Memory B cell (primary cell): ENCODE results near the gene YARS1.
A peak's percentile ranks its signal among the peaks of the same experiment; 100 is the strongest.

ENCODE experiments used
- ATAC-seq: fragments of 150-1000 bp; cut with Tn5 transposase; 2 replicates; pipeline ENCODE4 v1.10.0; 2021; ENCODE audit warnings: low read depth, mild to moderate bottlenecking, moderate library complexity
- DNase-seq, 2 donors: peaks; one replicate each; pipeline ENCODE4 v3.0.0; 2022; ENCODE audit warnings: low spot score in 2 of 2
- H3K27ac Mint-ChIP-seq: one replicate; pipeline ENCODE4 v1.8.0; 2022; ENCODE audit warnings: mild to moderate bottlenecking, moderate library complexity, mixed read lengths
- H3K27me3 Mint-ChIP-seq: one replicate; pipeline ENCODE4 v1.8.0; 2022; ENCODE audit warnings: mixed read lengths
- H3K36me3 Mint-ChIP-seq: one replicate; pipeline ENCODE4 v1.8.0; 2022; ENCODE audit warnings: mild to moderate bottlenecking, mixed read lengths
- H3K4me1 Mint-ChIP-seq: one replicate; pipeline ENCODE4 v1.8.0; 2022; ENCODE audit warnings: mixed read lengths
- H3K4me3 Mint-ChIP-seq: one replicate; pipeline ENCODE4 v1.8.0; 2022; ENCODE audit warnings: mild to moderate bottlenecking, moderate library complexity, mixed read lengths
- H3K9me3 Mint-ChIP-seq: one replicate; pipeline ENCODE4 v1.8.0; 2022; ENCODE audit warnings: mixed read lengths

Gene YARS1

DNA sequence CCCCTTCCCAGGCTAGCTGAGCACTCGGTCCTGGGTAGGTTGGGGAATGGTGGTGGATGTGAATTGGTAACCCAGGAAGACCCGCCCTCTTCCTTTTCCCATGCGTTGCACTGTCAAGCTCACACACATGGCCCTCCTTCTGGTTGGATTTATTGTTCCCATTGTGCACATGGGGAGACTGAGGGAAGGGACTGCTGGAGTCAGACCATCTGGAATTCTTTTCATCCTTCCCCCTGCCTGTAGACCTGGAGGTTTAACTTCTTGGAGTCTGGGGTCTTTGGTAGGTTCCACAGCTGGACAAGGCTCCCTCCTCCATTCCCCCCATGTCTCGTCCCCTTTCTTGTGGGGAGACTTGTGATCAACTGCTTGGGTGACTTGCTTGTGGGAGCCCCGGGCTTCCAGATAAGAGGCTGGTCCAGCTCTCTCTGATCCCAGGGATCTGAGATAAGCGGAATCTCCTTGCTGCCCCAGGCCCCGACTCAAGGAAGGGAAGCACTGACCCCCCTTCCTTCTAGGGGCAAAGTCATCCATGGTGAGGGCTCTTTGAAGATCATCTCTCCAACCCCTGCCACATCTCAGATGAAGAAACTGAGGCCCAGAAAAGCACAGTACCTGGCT lies 58.9 kb downstream of the YARS1 start:
- H3K27ac Mint-ChIP-seq, result no peak overlapping the region
- H3K36me3 Mint-ChIP-seq, result no peaks in the 10 kb centered on the region
- no peak for ATAC-seq

DNA sequence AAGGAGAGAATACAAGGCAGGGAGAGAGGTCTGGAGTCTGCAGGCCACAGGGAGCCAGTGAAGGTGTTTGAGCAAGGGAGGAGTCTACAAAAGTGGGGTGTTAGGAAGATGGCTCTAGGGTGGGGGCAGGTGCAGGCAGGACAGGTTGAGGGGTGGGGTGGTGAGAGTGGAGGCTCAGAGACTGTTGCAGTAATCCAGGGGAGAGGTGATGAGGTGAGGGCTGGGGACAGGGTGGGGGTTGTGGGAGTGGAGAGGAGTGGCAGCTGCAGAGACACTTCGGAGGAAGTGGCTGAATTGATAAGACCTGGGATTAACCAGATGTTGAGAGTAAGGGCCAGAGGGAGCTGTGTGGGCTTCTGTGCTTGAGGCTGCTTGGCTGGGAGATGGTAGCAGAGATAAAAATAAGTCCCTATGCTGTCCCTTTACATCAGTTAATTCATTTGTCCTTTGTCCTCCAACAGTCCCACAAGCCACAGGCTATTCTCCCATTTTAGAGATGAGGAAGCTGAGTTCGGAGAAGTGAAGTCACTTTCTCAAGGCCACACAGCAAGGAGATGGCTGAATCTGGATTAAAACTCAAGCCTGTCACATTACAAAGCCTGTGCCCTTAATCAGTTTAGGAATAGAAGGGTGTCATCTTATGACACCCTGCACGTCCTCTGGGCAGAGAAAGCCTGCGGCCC lies 59.8 kb downstream of the YARS1 start:
- H3K27ac Mint-ChIP-seq, result no peak overlapping the region
- H3K36me3 Mint-ChIP-seq, result no peaks in the 10 kb centered on the region
- H3K9me3 Mint-ChIP-seq, result no peaks in the 10 kb centered on the region
- no peak for ATAC-seq
- H3K4me3 Mint-ChIP-seq, result no peak overlapping the region
- no peak for DNase-seq
- H3K4me1 Mint-ChIP-seq, result peaks cover 7% of the 10 kb centered on the region
- peaks cover 4% of the 10 kb centered on the region for H3K27me3 Mint-ChIP-seq

More for the DNA sequence above, 58.9 kb downstream of the YARS1 start:
- Mint-ChIP-seq H3K4me3 (no peak overlapping the region), H3K27me3 (peaks cover 4% of the 10 kb centered on the region), H3K4me1 (peaks cover 7% of the 10 kb centered on the region), H3K9me3 (no peaks in the 10 kb centered on the region)
- no peak for DNase-seq

DNA sequence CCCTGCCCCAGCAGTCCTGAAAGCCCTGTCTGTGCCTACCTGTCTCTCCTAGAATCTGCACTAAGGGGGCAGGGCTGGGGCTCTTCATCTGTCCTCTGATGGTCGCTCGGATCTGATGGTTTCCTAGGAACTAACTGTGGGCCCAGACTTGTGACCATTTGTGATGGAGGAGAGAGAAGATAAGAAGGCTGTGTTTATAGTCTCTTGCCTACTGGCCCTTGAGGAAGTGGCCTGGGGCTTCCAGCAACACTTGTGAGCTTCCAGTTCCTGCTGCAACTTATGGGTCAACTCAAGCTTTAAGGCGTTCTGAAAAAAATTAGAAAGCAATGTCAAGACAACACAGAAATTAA lies 61.4 kb downstream of the YARS1 start:
- H3K36me3 Mint-ChIP-seq, result no peaks in the 10 kb centered on the region
- peaks cover 14% of the 10 kb centered on the region for H3K27me3 Mint-ChIP-seq
- H3K27ac Mint-ChIP-seq, result no peak overlapping the region
- H3K4me1 Mint-ChIP-seq, result peaks cover 7% of the 10 kb centered on the region
- ATAC-seq (no peak), DNase-seq (no peak)
- no peaks in the 10 kb centered on the region for H3K9me3 Mint-ChIP-seq
- H3K4me3 Mint-ChIP-seq, result peak overlapping the region; percentile 19

DNA sequence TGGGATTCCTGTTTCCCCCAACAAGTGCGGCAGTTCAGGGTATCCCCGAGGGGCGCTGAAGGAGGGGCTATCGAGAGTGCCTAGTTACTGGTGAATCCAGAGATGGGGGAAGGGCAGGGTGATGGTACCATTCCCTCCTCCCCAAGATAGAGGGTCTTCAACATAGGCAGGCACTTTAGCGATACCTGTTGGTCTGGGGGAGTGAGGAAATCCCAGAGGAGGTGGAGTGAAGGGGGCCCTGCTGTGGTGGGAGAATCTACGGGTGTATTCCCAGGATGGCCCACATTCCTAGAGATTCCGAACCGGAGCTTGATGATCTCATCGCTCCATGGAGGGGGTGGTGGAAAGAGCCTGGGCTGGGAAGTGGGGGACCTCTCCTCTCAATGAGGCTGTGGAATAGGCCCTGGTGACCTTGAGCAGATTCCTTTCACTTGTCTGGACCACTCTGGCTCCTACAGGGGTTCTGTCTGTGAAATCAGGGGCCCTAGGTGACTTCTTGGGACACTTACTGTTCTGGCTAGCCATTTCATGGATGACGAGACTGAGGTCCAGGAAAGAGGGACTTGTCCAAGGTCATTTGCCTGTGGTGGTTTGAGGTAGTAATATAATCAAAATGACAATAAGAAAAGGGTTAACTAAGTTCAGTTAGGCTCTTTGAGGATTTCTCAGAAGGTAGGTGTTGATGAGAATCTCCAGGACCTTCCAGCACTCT lies 61.9 kb downstream of the YARS1 start:
- Mint-ChIP-seq H3K4me1 (peaks cover 7% of the 10 kb centered on the region), H3K27ac (no peak overlapping the region), H3K9me3 (no peaks in the 10 kb centered on the region), H3K27me3 (peaks cover 14% of the 10 kb centered on the region), H3K36me3 (no peaks in the 10 kb centered on the region), H3K4me3 (peak overlapping the region; percentile 19)
- ATAC-seq (no peak), DNase-seq (no peak)

DNA sequence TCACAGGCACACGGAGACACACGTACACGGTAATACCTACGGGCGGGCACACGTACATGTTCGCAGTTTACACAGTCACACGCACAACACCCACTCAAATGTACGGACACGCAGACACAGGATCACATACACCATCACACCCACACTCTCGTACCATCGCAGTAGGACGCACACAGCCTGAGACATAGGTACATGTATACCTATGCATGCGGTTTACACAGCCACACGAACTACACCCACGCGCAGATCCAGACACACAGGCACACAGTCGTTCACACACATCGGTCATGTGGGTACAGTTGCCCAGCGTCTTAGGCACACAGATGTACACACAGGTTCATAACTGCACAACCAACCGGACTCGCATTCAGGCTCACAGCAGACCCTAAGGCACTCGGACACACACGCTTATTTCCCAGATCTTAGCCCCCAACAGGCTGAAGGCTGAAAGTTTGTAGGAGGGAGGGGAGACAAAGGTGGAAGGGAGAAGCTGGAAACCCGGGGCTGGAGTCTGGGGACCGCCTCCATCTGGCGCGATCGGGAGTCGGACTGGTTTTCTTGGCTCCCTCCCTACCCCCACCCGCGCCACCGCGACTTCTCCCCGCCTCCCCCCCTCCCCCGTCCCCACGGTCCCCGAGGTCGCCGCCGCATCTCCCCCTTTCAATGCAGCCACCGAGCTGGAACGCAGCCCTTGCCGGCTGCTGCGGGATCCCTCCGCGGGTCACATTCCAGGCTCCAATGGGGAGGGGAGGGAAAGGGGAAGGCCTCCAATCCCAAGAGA lies 62.7 kb downstream of the YARS1 start:
- no peaks in the 10 kb centered on the region for H3K9me3 Mint-ChIP-seq
- DNase-seq (peak in 1 of 2 donors; percentile 26), ATAC-seq (peak; percentile 59)
- peak overlapping the region; percentile 62 for H3K27ac Mint-ChIP-seq
- peaks cover 7% of the 10 kb centered on the region for H3K4me1 Mint-ChIP-seq
- peak overlapping the region; percentile 81 for H3K4me3 Mint-ChIP-seq
- peaks cover 14% of the 10 kb centered on the region for H3K27me3 Mint-ChIP-seq
- no peaks in the 10 kb centered on the region for H3K36me3 Mint-ChIP-seq

DNA sequence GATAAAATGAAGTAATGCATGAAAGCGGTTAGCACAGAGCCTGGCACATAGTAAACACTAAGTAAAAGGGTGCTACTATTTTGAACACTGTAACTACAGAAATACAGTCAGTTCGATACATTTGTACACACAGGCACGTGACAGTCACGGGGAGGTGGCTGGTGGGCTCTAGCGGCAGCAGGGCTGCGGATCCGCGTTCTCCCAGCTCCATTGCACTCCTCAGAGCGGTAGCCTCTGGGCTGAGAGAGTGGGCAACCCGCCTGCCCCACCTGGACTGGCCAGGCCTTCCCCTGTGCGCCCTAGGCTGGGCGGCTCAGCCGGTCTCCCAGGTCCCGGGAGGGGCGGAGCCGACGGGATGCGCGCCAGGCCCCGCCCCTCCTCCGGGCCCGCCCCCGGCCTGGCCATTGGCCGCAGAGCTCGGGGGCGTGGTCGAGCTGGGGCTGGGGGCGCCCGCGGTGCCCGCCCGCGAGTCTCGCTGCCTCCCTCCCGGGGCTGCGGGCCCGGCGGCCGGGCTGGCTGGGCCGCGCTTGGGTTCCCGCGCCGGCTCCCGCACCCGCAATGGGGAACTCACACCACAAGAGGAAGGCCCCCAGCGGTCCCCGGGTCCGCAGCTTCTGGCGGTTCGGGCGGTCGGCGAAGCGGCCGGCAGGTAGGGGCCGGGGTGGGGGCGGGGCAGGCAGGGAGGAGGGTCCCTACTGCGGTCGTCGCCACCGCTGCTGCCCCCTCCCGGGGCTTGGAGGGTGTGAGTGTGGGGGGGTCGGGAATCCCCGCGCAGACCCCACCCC lies 63.4 kb downstream of the YARS1 start:
- Mint-ChIP-seq H3K4me1 (peaks cover 7% of the 10 kb centered on the region), H3K4me3 (peak overlapping the region; percentile 81), H3K36me3 (no peaks in the 10 kb centered on the region), H3K9me3 (no peaks in the 10 kb centered on the region), H3K27ac (peak overlapping the region; percentile 62), H3K27me3 (peaks cover 16% of the 10 kb centered on the region)
- DNase-seq, result peak; percentile 56 to 72
- peak; percentile 77 for ATAC-seq

DNA sequence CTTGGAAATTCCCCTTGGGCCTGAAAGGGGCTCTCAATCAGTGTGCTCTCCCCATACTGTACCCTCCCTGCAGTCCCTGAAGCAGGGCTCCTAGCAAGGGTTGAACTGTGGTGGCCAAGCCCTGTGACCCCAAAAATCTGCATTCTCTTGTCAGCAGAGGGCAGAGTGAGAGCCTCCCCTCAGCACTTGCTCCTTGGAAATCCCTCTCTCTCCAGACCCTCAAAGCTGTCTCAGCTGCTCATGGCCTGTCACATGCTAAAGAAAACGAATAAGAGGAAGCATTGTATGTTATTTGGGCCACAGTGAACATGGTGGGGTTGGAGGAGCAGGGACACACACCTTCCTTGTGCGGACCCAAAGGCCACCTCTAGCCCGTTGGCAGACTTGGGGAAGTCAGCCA lies 67.4 kb downstream of the YARS1 start:
- Mint-ChIP-seq H3K27ac (no peak overlapping the region), H3K36me3 (no peaks in the 10 kb centered on the region), H3K9me3 (no peaks in the 10 kb centered on the region), H3K4me1 (peaks cover 5% of the 10 kb centered on the region), H3K4me3 (no peak overlapping the region), H3K27me3 (peaks cover 21% of the 10 kb centered on the region)
- DNase-seq (no peak), ATAC-seq (no peak)

DNA sequence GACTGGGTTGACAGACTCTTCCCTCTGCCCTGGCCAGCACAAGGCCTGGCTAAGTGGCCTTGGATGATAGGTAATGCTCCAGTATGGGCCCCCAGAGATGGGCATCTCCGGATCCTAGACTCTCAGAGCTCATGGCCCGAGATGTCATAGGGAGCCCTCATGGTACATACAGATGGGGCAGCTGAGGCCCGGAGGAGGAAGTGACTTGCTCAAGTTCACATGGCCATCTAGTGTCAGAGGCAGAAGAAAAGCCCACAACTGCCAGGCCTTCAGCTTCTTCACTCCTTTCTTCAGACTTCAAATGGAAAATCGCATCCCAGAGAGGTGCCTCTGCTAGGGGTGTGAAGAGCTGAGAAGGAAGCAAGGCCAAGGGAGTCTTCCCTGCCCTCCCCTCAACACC lies 67.8 kb downstream of the YARS1 start:
- H3K36me3 Mint-ChIP-seq, result no peaks in the 10 kb centered on the region
- ATAC-seq (no peak), DNase-seq (no peak)
- H3K27me3 Mint-ChIP-seq, result peaks cover 22% of the 10 kb centered on the region
- H3K27ac Mint-ChIP-seq, result no peak overlapping the region
- H3K4me1 Mint-ChIP-seq, result peaks cover 2% of the 10 kb centered on the region
- H3K9me3 Mint-ChIP-seq, result no peaks in the 10 kb centered on the region
- no peak overlapping the region for H3K4me3 Mint-ChIP-seq

- Mint-ChIP-seq H3K4me3 (no peak overlapping the region), H3K27ac (no peak overlapping the region), H3K27me3 (peaks cover 23% of the 10 kb centered on the region), H3K4me1 (no peaks in the 10 kb centered on the region), H3K36me3 (no peaks in the 10 kb centered on the region), H3K9me3 (no peaks in the 10 kb centered on the region)
- no peak for ATAC-seq
- DNase-seq, result no peak
These were observed 68.2 kb downstream of the YARS1 start for GRCh38 chr1:32748926-32749325.

GRCh38 chr1:32748348-32748747 lies 68.8 kb downstream of the YARS1 start:
- peaks cover 23% of the 10 kb centered on the region for H3K27me3 Mint-ChIP-seq
- H3K4me1 Mint-ChIP-seq, result no peaks in the 10 kb centered on the region
- H3K4me3 Mint-ChIP-seq, result no peak overlapping the region
- ATAC-seq (no peak), DNase-seq (no peak)
- H3K36me3 Mint-ChIP-seq, result no peaks in the 10 kb centered on the region
- no peak overlapping the region for H3K27ac Mint-ChIP-seq
- H3K9me3 Mint-ChIP-seq, result no peaks in the 10 kb centered on the region

GRCh38 chr1:32746130-32746529 lies 71.0 kb downstream of the YARS1 start:
- DNase-seq (no peak), ATAC-seq (no peak)
- Mint-ChIP-seq H3K27ac (no peak overlapping the region), H3K27me3 (peaks cover 20% of the 10 kb centered on the region), H3K36me3 (no peaks in the 10 kb centered on the region), H3K4me3 (no peak overlapping the region), H3K9me3 (no peaks in the 10 kb centered on the region), H3K4me1 (no peaks in the 10 kb centered on the region)

- no peaks in the 10 kb centered on the region for H3K4me1 Mint-ChIP-seq
- no peaks in the 10 kb centered on the region for H3K36me3 Mint-ChIP-seq
- peaks cover 23% of the 10 kb centered on the region for H3K27me3 Mint-ChIP-seq
- ATAC-seq (no peak), DNase-seq (no peak)
- H3K9me3 Mint-ChIP-seq, result no peaks in the 10 kb centered on the region
- no peak overlapping the region for H3K27ac Mint-ChIP-seq
- H3K4me3 Mint-ChIP-seq, result no peak overlapping the region
These were observed 73.1 kb downstream of the YARS1 start for GRCh38 chr1:32744071-32744425.

- DNase-seq (no peak), ATAC-seq (no peak)
- no peak overlapping the region for H3K4me3 Mint-ChIP-seq
- peaks cover 20% of the 10 kb centered on the region for H3K27me3 Mint-ChIP-seq
- H3K36me3 Mint-ChIP-seq, result no peaks in the 10 kb centered on the region
- H3K4me1 Mint-ChIP-seq, result no peaks in the 10 kb centered on the region
- H3K27ac Mint-ChIP-seq, result no peak overlapping the region
- H3K9me3 Mint-ChIP-seq, result no peaks in the 10 kb centered on the region
These were observed 73.6 kb downstream of the YARS1 start for GRCh38 chr1:32743380-32744070.
